Parathyroid adenoma (tissue), 2 donors: Measurements from ENCODE around the gene USP2.

ENCODE experiments used
- H2AFZ ChIP-seq: fragments of 300-600 bp; sonication (generic); one replicate; pipeline ENCODE4 v1.7.0; 2017; ENCODE audit warnings: antibody characterized with exemption, mild to moderate bottlenecking
- H3K27ac ChIP-seq: fragments of 300-600 bp; sonication (generic); one replicate; pipeline ENCODE4 v1.7.0; 2017
- H3K27me3 ChIP-seq: fragments of 300-600 bp; sonication (generic); one replicate; pipeline ENCODE4 v1.7.0; 2017; ENCODE audit warnings: low read length; ENCODE audit not compliant: control insufficient read depth, insufficient read depth
- H3K36me3 ChIP-seq: fragments of 300-600 bp; sonication (generic); one replicate; pipeline ENCODE4 v1.7.0; 2017; ENCODE audit warnings: low read length; ENCODE audit not compliant: control insufficient read depth, insufficient read depth
- H3K4me1 ChIP-seq: fragments of 300-600 bp; sonication (generic); one replicate; pipeline ENCODE4 v1.7.0; 2017; ENCODE audit warnings: control low read depth
- H3K4me2 ChIP-seq: fragments of 300-600 bp; sonication (generic); one replicate; pipeline ENCODE4 v1.7.0; 2017; ENCODE audit warnings: low read length
- H3K4me3 ChIP-seq: fragments of 300-600 bp; sonication (generic); one replicate; pipeline ENCODE4 v1.7.0; 2017; ENCODE audit warnings: low read depth, low read length
- H3K79me2 ChIP-seq: fragments of 300-600 bp; sonication (generic); one replicate; pipeline ENCODE4 v1.7.0; 2017; ENCODE audit warnings: control low read depth
- H3K9ac ChIP-seq: fragments of 300-600 bp; sonication (generic); one replicate; pipeline ENCODE4 v1.7.0; 2017; ENCODE audit warnings: mild to moderate bottlenecking
- H3K9me3 ChIP-seq: fragments of 300-600 bp; sonication (generic); one replicate; pipeline ENCODE4 v1.7.0; 2017; ENCODE audit warnings: low read length; ENCODE audit not compliant: control insufficient read depth
- CTCF ChIP-seq: fragments of 300-600 bp; sonication (generic); IDR thresholded peaks from one replicate; pipeline ENCODE4 v1.7.0; 2017; ENCODE audit warnings: antibody characterized with exemption, mild to moderate bottlenecking
- donor health status: primary hyperparathyroidism.

Gene USP2

GRCh38 chr11:119420631-119421030, 39.1 kb upstream of the USP2 start:
- Histone ChIP-seq H3K9ac (no peak overlapping the region), H3K27me3 (no peaks in the 10 kb centered on the region), H3K4me3 (no peak overlapping the region), H3K4me2 (no peak overlapping the region), H3K9me3 (no peaks in the 10 kb centered on the region), H3K27ac (no peak overlapping the region), H3K79me2 (no peaks in the 10 kb centered on the region), H3K36me3 (no peaks in the 10 kb centered on the region), H2AFZ (no peak overlapping the region), H3K4me1 (peaks cover 8% of the 10 kb centered on the region)
- no peak for TF ChIP-seq CTCF

- TF ChIP-seq CTCF: no peak
- Histone ChIP-seq H2AFZ (no peak overlapping the region), H3K27ac (no peak overlapping the region), H3K4me3 (no peak overlapping the region), H3K9me3 (no peaks in the 10 kb centered on the region), H3K4me1 (peaks cover 8% of the 10 kb centered on the region), H3K27me3 (no peaks in the 10 kb centered on the region), H3K9ac (no peak overlapping the region), H3K36me3 (no peaks in the 10 kb centered on the region), H3K4me2 (no peak overlapping the region), H3K79me2 (no peaks in the 10 kb centered on the region)
Observed at GRCh38 chr11:119419834-119420492, 38.5 kb upstream of the USP2 start.

- H3K36me3 ChIP-seq: no peaks in the 10 kb centered on the region
- no peak for TF ChIP-seq CTCF
- H3K4me1 ChIP-seq: peaks cover 8% of the 10 kb centered on the region
- no peak overlapping the region for H2AFZ ChIP-seq
- H3K4me3 ChIP-seq: no peak overlapping the region
- no peak overlapping the region for H3K4me2 ChIP-seq
- no peaks in the 10 kb centered on the region for H3K27me3 ChIP-seq
- H3K9ac ChIP-seq: no peak overlapping the region
- no peaks in the 10 kb centered on the region for H3K9me3 ChIP-seq
- no peaks in the 10 kb centered on the region for H3K79me2 ChIP-seq
- H3K27ac ChIP-seq: no peak overlapping the region
Observed at GRCh38 chr11:119419246-119419645, 37.8 kb upstream of the USP2 start.

GRCh38 chr11:119418759-119419158, 37.3 kb upstream of the USP2 start:
- H3K27me3 ChIP-seq: no peaks in the 10 kb centered on the region
- TF ChIP-seq CTCF: no peak
- H3K27ac ChIP-seq: no peak overlapping the region
- no peaks in the 10 kb centered on the region for H3K9me3 ChIP-seq
- H3K4me3 ChIP-seq: no peak overlapping the region
- H3K36me3 ChIP-seq: no peaks in the 10 kb centered on the region
- H3K9ac ChIP-seq: no peak overlapping the region
- no peak overlapping the region for H3K4me2 ChIP-seq
- no peak overlapping the region for H2AFZ ChIP-seq
- H3K79me2 ChIP-seq: no peaks in the 10 kb centered on the region
- H3K4me1 ChIP-seq: peaks cover 8% of the 10 kb centered on the region
